Measurements from ENCODE around the gene GSK3B.

- TF ChIP-seq TOX (CRISPR knock-in tag; IDR thresholded peaks at IDR 0.05; ENCODE audit: borderline replicate concordance) = no peak
- no peak for TF ChIP-seq BACH2 (CRISPR knock-in tag; IDR thresholded peaks at IDR 0.05; ENCODE audit: borderline replicate concordance)
- TF ChIP-seq PATZ1 (CRISPR knock-in tag; IDR thresholded peaks at IDR 0.05; ENCODE audit: borderline replicate concordance) = no peak
- no peak for TF ChIP-seq CREB5 (CRISPR knock-in tag; IDR thresholded peaks at IDR 0.05; ENCODE audit: low read depth)
- TF ChIP-seq ZNF565 (CRISPR knock-in tag; conservative IDR thresholded peaks at IDR 0.05; ENCODE audit: low read depth) = no peak
- no peak for TF ChIP-seq ZFP30 (CRISPR knock-in tag; IDR thresholded peaks at IDR 0.05)
- no peak for TF ChIP-seq ARNTL (CRISPR knock-in tag; IDR thresholded peaks at IDR 0.05; ENCODE audit: borderline replicate concordance, low read depth)
- TF ChIP-seq ZNF8 (CRISPR knock-in tag; IDR thresholded peaks at IDR 0.05) = no peak
- no peak for TF ChIP-seq ZNF70 (CRISPR knock-in tag; IDR thresholded peaks at IDR 0.05)
Measured at GRCh38 chr3:119969759-119970158, 124.5 kb downstream of the GSK3B start.
